SU-DHL-6 (cell line): ENCODE measurements around the gene INSIG1.
A peak's percentile ranks its signal among the peaks of the same experiment; 100 is the strongest.

Source experiments
- H2AFZ ChIP-seq: fragments of 200-600 bp; sonication (generic); 2 replicates; pipeline ENCODE4 v1.6.1; 2014; ENCODE audit warnings: low read depth, mild to moderate bottlenecking, moderate library complexity, mixed read lengths, antibody characterized with exemption, low read length; ENCODE audit not compliant: severe bottlenecking
- H3F3A ChIP-seq: fragments of 200-600 bp; shearing (Covaris generic); 2 replicates; pipeline ENCODE4 v1.6.0; 2016; ENCODE audit warnings: antibody characterized with exemption, mild to moderate bottlenecking; ENCODE audit not compliant: insufficient read depth
- H3K27ac ChIP-seq: fragments of 200-600 bp; sonication (generic); 2 replicates; pipeline ENCODE4 v1.5.1; 2016; ENCODE audit warnings: low read depth, mild to moderate bottlenecking, low read length, moderate library complexity, mixed read lengths
- H3K27me3 ChIP-seq: fragments of 200-600 bp; sonication (generic), shearing (Covaris generic); 2 replicates; pipeline ENCODE4 v1.6.0; 2014; ENCODE audit warnings: mild to moderate bottlenecking, low read length
- H3K36me3 ChIP-seq: fragments of 200-600 bp; sonication (generic); 2 replicates; pipeline ENCODE4 v1.6.1; 2014; ENCODE audit warnings: mild to moderate bottlenecking, low read length, mixed read lengths
- H3K4me2 ChIP-seq: fragments of 300-600, 200-600 bp; shearing (Covaris generic), sonication (generic); 2 replicates; pipeline ENCODE4 v1.6.0; 2014; ENCODE audit warnings: low read length, low read depth, mild to moderate bottlenecking; ENCODE audit not compliant: poor library complexity, severe bottlenecking
- H3K4me3 ChIP-seq: fragments of 200-600 bp; sonication (generic); 2 replicates; pipeline ENCODE4 v1.5.1; 2014; ENCODE audit warnings: antibody characterized with exemption, low read length, mild to moderate bottlenecking, mixed read lengths; ENCODE audit not compliant: insufficient read depth, poor library complexity, severe bottlenecking
- H3K79me2 ChIP-seq: fragments of 200-600 bp; sonication (generic); 2 replicates; pipeline ENCODE4 v1.6.1; 2014; ENCODE audit warnings: mild to moderate bottlenecking, low read length, moderate library complexity; ENCODE audit not compliant: insufficient read depth
- H3K9ac ChIP-seq: fragments of 200-600 bp; sonication (generic); 2 replicates; pipeline ENCODE4 v1.7.0; 2014; ENCODE audit warnings: mild to moderate bottlenecking, low read length
- H3K9me2 ChIP-seq: fragments of 200-600 bp; sonication (generic); replicated peaks from 2 replicates; pipeline ENCODE4 v1.6.1; 2014; ENCODE audit warnings: low read length; ENCODE audit not compliant: insufficient read depth
- H3K9me3 ChIP-seq: fragments of 200-600 bp; sonication (generic); 2 replicates; pipeline ENCODE4 v1.6.1; 2014; ENCODE audit warnings: low read length, mixed read lengths; ENCODE audit not compliant: insufficient read depth
- H4K20me1 ChIP-seq: fragments of 200-600 bp; sonication (generic); 2 replicates; pipeline ENCODE4 v1.6.1; 2014; ENCODE audit warnings: low read depth, mild to moderate bottlenecking, antibody characterized with exemption, low read length, moderate library complexity, mixed read lengths
- CTCF ChIP-seq: fragments of 200-600 bp; sonication (generic); IDR thresholded peaks from one replicate; pipeline ENCODE4 v1.5.1; 2017; ENCODE audit warnings: antibody characterized with exemption, mild to moderate bottlenecking, low read length, moderate library complexity; ENCODE audit not compliant: insufficient read depth, poor library complexity, severe bottlenecking
- EZH2phosphoT487 ChIP-seq: fragments of 200-600 bp; sonication (generic), shearing (Covaris generic); conservative IDR thresholded peaks from 2 replicates; pipeline ENCODE4 v1.6.1; 2018; ENCODE audit warnings: mild to moderate bottlenecking, antibody characterized with exemption, low read length, moderate library complexity, mixed read lengths

The INSIG1 gene

GRCh38 chr7:155343150-155343549 lies 45.5 kb downstream of the INSIG1 start:
- Histone ChIP-seq H3K36me3 (no peaks in the 10 kb centered on the region), H3K79me2 (no peaks in the 10 kb centered on the region)
- TF ChIP-seq EZH2phosphoT487, result no peak
- TF ChIP-seq CTCF, result no peak

GRCh38 chr7:155343661-155344121 lies 46.0 kb downstream of the INSIG1 start:
- no peaks in the 10 kb centered on the region for H3F3A ChIP-seq
- no peaks in the 10 kb centered on the region for H4K20me1 ChIP-seq
- no peak overlapping the region for H3K27ac ChIP-seq
- no peak overlapping the region for H2AFZ ChIP-seq
- no peak overlapping the region for H3K4me2 ChIP-seq
- no peak overlapping the region for H3K9ac ChIP-seq
- no peaks in the 10 kb centered on the region for H3K79me2 ChIP-seq
- no peaks in the 10 kb centered on the region for H3K36me3 ChIP-seq
- H3K4me3 ChIP-seq, result no peak overlapping the region
- TF ChIP-seq EZH2phosphoT487 (no peak), CTCF (no peak)
- H3K9me2 ChIP-seq, result no peaks in the 10 kb centered on the region
- H3K27me3 ChIP-seq, result no peaks in the 10 kb centered on the region
- no peaks in the 10 kb centered on the region for H3K9me3 ChIP-seq

More at GRCh38 chr7:155343150-155343549, 45.5 kb downstream of the INSIG1 start:
- H3F3A ChIP-seq, result no peaks in the 10 kb centered on the region
- no peaks in the 10 kb centered on the region for H4K20me1 ChIP-seq
- no peak overlapping the region for H3K4me3 ChIP-seq
- no peak overlapping the region for H3K4me2 ChIP-seq
- H3K27me3 ChIP-seq, result no peaks in the 10 kb centered on the region
- H3K9me2 ChIP-seq, result no peaks in the 10 kb centered on the region
- H3K9me3 ChIP-seq, result no peaks in the 10 kb centered on the region
- no peak overlapping the region for H2AFZ ChIP-seq
- H3K9ac ChIP-seq, result no peak overlapping the region
- no peak overlapping the region for H3K27ac ChIP-seq

GRCh38 chr7:155344270-155344617 lies 46.6 kb downstream of the INSIG1 start:
- Histone ChIP-seq H3F3A (no peaks in the 10 kb centered on the region), H3K79me2 (no peaks in the 10 kb centered on the region), H3K27me3 (no peaks in the 10 kb centered on the region), H3K27ac (no peak overlapping the region), H4K20me1 (no peaks in the 10 kb centered on the region), H3K4me2 (peak overlapping the region; percentile 78), H2AFZ (peak overlapping the region; percentile 96), H3K9me3 (no peaks in the 10 kb centered on the region), H3K36me3 (no peaks in the 10 kb centered on the region), H3K4me3 (peak overlapping the region; percentile 49), H3K9me2 (no peaks in the 10 kb centered on the region), H3K9ac (peak overlapping the region; percentile 68)
- TF ChIP-seq EZH2phosphoT487, result no peak
- TF ChIP-seq CTCF, result no peak
